Measurements from ENCODE around the gene TAS1R1.
"Not testable (repeated sequence)": the region's sequence is repeated elsewhere in the genome, so short reads cannot be mapped to it uniquely, and the experiment has no call there.

TAS1R1 gene

GRCh38 chr1:6523566-6523965 lies 31.5 kb upstream of the TAS1R1 start:
- no peak for DNase-seq

- no peak for DNase-seq
Measured at GRCh38 chr1:6526316-6526715, 28.8 kb upstream of the TAS1R1 start.

- no peak for DNase-seq
Measured at GRCh38 chr1:6528492-6528891, 26.6 kb upstream of the TAS1R1 start.

- no peak for DNase-seq
Measured at GRCh38 chr1:6530504-6531160, 24.5 kb upstream of the TAS1R1 start.

GRCh38 chr1:6531996-6532395 lies 23.1 kb upstream of the TAS1R1 start:
- no peak for DNase-seq

DNA sequence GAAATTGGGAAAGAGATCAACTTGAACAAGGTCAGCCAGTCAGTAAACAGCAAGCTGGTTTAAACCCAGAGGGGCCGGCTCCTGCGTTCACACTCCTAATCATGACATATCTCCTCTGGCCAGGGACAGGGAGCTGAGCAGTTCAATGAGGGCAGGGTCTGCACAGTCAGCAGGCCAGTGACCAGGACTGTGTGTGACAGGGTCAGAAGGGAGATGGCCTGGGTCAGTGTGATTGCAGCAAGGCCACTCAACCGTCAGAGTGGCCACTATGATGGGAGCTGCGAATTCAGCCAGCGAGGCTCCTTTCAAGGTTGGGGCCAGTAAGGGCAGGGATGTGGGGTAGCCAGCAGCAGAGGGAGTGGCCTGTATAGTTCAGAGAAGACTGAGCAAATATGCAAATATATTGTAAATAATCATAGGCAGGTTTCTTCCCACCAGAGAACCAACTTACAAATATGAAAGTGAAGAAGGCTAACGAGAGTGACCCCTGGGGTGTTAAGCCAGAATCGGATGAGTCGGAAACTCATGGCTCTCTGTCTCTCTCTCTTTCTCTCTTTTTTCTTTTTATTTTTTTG lies 20.8 kb upstream of the TAS1R1 start:
- no peak for DNase-seq

- DNase-seq: no peak
Measured at GRCh38 chr1:6535214-6535613, 19.9 kb upstream of the TAS1R1 start.

DNA sequence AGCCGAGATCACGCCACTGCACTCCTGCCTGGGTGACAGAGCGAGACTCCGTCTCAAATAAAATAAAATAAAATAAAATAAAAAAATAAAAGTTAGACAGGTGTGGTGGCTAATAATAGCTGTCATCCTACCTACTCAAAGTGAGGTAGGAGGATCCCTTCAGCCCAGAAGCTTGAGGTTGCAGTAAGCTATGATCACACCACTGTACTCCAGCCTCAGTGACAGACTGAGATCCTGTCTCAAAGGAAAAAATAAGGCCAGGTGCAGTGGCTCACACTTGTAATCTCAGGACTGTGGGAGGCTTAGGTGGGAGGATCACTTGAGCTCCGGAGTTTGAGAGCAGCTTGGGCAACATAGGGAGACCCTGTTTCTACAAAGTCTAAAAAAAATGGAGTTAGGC lies 18.8 kb upstream of the TAS1R1 start:
- no peak for DNase-seq

DNA sequence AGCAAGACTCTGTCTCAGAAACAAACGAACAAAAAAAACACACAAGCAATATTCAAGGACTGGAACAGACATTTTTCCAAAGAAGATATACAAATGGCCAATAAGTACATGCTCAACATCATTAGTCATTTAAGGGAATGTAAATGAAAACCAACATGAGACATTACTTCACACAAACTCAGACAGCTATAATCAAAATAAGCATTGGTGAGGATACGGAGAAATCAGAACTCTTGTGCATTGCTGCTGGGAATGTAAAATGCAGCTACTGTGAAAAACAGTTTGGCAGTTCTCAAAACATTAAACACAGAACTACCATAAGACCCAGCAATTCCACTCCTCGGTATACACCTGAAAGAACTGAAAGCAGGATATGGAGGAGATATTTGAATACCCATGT lies 16.2 kb upstream of the TAS1R1 start:
- DNase-seq: no peak

DNA sequence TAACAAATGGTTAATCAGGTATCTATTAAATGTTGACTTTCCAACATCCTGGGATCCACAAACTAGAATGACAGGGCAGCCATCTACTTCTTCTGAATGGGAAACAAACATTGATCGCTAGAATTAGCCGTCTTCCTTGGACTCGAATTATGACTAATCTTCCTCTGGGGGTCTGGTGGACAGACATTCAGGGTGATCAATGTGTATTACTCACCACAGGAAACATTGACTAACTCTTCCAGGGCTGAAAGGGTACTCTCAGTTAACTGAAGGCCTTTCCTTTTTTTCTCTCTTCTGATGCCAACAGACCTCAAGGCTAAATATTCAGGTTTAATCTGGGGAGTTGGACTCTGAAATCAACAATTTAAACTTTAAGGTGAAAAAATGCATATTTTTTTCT lies 10.3 kb upstream of the TAS1R1 start:
- no peak for DNase-seq

- no peak for DNase-seq
Measured at GRCh38 chr1:6545276-6546112, 9.6 kb upstream of the TAS1R1 start.

DNA sequence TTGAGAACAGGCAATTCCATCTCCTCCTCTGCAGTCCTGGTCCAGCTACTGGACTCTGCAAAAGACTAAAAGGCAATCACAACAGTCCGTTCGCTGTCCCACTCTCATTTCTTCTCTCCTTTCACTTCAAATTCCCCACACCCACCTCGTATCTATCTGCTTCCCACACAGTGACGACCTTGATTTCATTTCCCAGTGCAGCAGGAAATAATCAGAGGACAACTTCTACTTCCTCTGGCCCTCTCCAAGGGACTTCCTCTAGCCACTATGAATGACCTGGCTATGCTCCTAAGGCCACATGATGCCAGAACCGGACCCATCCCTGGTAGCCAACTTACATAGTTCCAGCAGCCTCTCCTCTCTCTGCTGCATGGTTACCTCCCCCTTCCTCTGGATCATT lies 8.8 kb upstream of the TAS1R1 start:
- DNase-seq: no peak

GRCh38 chr1:6547301-6547700 lies 7.8 kb upstream of the TAS1R1 start:
- DNase-seq: no peak

DNA sequence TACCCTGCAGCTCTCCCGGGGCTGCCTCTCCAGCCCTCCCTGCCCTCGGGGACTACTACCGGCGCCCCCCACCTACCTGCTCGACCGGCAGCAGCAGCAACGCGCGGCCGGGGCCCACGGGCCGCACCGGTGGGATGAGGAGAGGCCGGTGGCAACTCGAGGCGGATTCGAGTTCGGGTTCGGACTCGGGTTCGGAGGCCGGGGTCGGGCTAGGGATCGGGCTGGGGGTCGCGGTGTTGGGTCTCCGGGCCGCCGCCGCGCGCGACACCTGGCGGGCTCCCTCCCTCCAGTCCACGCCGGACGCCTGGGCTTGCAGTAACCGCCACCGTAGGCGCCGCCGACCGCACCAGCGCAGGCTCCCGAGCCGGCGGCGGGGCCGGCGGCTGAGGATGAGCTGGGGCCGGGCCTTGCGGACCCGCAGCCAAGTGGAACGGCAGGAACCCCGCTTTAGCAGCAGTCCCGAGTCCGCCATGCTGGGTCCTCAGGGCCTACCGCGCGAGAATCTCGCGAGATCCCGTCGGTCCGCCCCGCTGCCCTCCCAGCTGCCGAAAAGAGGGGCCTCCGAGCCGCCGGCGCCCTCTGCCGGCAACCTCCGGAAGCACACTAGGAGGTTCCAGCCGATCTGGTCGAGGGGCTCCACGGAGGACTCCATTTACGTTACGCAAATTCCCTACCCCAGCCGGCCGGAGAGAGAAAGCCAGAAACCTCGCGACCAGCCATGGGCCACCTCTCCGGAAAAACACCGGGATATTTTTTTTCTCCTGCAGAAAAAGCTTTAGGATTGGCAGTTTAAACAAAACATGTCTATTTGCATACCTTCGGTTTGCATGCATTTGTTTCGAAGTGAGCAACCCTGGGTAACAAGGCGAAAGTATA lies 838 bp upstream of the TAS1R1 start, which contains the start of gene NOL9:
Gene NOL9 (minus strand): TSS at position 483 of the 876 bp plus-strand sequence. CDS start 11 bp downstream, at position 472.
- peak; percentile 49 for DNase-seq

DNA sequence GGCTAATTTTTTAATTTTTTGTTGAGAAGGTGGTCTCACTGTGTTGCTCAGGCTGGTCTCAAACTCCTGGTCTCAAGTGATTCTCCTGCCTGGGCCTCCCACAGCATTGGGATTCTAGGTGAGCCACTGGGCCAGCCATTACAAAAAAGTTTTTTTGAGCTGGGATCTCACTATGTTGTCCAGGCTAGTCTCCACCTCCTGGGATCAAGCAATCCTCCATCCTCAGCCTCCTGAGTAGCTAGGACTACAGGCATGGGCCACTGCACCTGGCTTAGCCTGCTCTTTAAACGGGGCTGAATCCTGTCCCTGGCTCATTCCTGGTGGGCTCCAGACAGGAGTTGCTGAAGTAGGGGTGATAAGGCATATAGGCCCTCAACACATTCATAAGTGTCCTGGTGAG lies 2.5 kb downstream of the TAS1R1 start:
- DNase-seq: no peak

DNA sequence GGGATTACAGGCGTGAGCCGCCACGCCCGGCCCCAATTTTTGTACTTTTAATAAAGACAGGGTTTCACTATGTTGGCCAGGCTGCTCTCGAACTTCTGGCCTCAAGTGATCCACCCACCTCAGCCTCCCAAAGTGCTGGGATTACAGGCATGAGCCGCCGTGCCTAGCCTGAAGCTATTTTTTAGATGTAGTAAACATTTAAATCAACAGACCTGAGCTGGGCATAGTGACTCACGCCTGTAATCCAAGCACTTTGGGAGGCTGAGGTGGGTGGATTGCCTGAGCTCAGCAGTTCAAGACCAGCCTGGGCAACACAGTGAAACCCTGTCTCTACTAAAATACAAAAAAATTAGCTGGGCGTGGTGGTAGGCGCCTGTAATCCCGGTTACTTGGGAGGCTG lies 4.1 kb downstream of the TAS1R1 start:
- not testable (repeated sequence) for DNase-seq

GRCh38 chr1:6560267-6560666 lies 5.2 kb downstream of the TAS1R1 start:
- no peak for DNase-seq

DNA sequence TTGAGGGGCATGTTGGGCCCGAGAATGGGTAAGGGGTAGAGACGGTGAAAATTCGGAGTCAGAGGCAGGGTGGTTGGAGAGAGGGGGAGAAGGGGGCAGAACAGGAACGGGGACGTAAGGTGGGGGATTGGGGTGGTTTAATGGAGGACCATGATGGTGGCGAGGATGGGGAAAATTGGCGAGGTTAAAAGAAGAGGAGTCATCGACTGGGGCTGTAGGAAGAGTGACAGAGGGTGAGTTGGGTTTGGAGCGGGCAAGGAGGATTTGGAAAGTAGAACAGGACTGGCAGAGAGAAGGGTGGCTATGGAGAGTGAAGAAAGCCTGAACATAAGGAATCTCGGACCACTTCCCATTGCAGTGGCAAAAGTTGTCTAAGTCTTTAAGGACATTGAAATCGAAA lies 13.9 kb downstream of the TAS1R1 start:
- DNase-seq: no peak

- no peak for DNase-seq
Measured at GRCh38 chr1:6570100-6570499, 15.0 kb downstream of the TAS1R1 start.

- no peak for DNase-seq
Measured at GRCh38 chr1:6570987-6571386, 15.9 kb downstream of the TAS1R1 start.

GRCh38 chr1:6572653-6573383 lies 17.7 kb downstream of the TAS1R1 start:
- no peak for DNase-seq

- DNase-seq: no peak
Measured at GRCh38 chr1:6574025-6574620, 19.0 kb downstream of the TAS1R1 start.

Data from NCI-H1417 treated with DMSO at 0.1 percent for 48 hours (cell line).